ENCODE results near the gene IGSF9.
A peak's percentile ranks its signal among the peaks of the same experiment; 100 is the strongest.

The IGSF9 gene

GRCh38 chr1:159977364-159978106 lies 32.1 kb upstream of the IGSF9 start:
- H3K27ac ChIP-seq = no peak overlapping the region
- DNase-seq (ENCODE audit: low read depth, low spot score) = no peak

- no peak overlapping the region for H3K27ac ChIP-seq
- no peak for DNase-seq (ENCODE audit: low read depth, low spot score)
These were observed 29.0 kb upstream of the IGSF9 start for GRCh38 chr1:159974350-159974965.

GRCh38 chr1:159973350-159973940 lies 28.0 kb upstream of the IGSF9 start:
- no peak for DNase-seq (ENCODE audit: low read depth, low spot score)
- H3K27ac ChIP-seq = no peak overlapping the region

GRCh38 chr1:159972443-159973205 lies 27.2 kb upstream of the IGSF9 start:
- no peak for DNase-seq (ENCODE audit: low read depth, low spot score)
- no peak overlapping the region for H3K27ac ChIP-seq

GRCh38 chr1:159970932-159971342 lies 25.5 kb upstream of the IGSF9 start:
- DNase-seq (ENCODE audit: low read depth, low spot score) = no peak
- H3K27ac ChIP-seq = no peak overlapping the region

GRCh38 chr1:159968901-159969300 lies 23.5 kb upstream of the IGSF9 start:
- no peak overlapping the region for H3K27ac ChIP-seq
- DNase-seq (ENCODE audit: low read depth, low spot score) = no peak

GRCh38 chr1:159965263-159965662 lies 19.9 kb upstream of the IGSF9 start:
- no peak overlapping the region for H3K27ac ChIP-seq
- no peak for DNase-seq (ENCODE audit: low read depth, low spot score)

GRCh38 chr1:159964144-159964543 lies 18.7 kb upstream of the IGSF9 start:
- no peak for DNase-seq (ENCODE audit: low read depth, low spot score)
- no peak overlapping the region for H3K27ac ChIP-seq

- peak overlapping the region; percentile 98 for H3K27ac ChIP-seq
- no peak for DNase-seq (ENCODE audit: low read depth, low spot score)
These were observed 16.8 kb upstream of the IGSF9 start for GRCh38 chr1:159962176-159962575.

- no peak for DNase-seq (ENCODE audit: low read depth, low spot score)
- peak overlapping the region; percentile 98 for H3K27ac ChIP-seq
These were observed 16.2 kb upstream of the IGSF9 start for GRCh38 chr1:159961636-159962035.

- DNase-seq (ENCODE audit: low read depth, low spot score) = peak; percentile 86
- H3K27ac ChIP-seq = peak overlapping the region; percentile 98
These were observed 15.4 kb upstream of the IGSF9 start for GRCh38 chr1:159960721-159961381.

GRCh38 chr1:159959451-159959850 lies 14.0 kb upstream of the IGSF9 start:
- peak; percentile 70 for DNase-seq (ENCODE audit: low read depth, low spot score)

GRCh38 chr1:159958719-159959380 lies 13.4 kb upstream of the IGSF9 start:
- DNase-seq (ENCODE audit: low read depth, low spot score) = no peak
- peak overlapping the region; percentile 98 for H3K27ac ChIP-seq

More at GRCh38 chr1:159959451-159959850, 14.0 kb upstream of the IGSF9 start:
- peak overlapping the region; percentile 98 for H3K27ac ChIP-seq

GRCh38 chr1:159957824-159958268 lies 12.4 kb upstream of the IGSF9 start:
- H3K27ac ChIP-seq = peak overlapping the region; percentile 98

GRCh38 chr1:159955456-159955855 lies 10.0 kb upstream of the IGSF9 start:
- H3K27ac ChIP-seq = peak overlapping the region; percentile 81

More at GRCh38 chr1:159957824-159958268, 12.4 kb upstream of the IGSF9 start:
- no peak for DNase-seq (ENCODE audit: low read depth, low spot score)

GRCh38 chr1:159953536-159954515 lies 8.4 kb upstream of the IGSF9 start, which contains the start of gene SLAMF9:
Gene SLAMF9, minus strand, starts transcription at chr1:159954237. Its CDS starts 100 bp downstream, at chr1:159954137.
- H3K27ac ChIP-seq = peak within 1 kb of the TSS; percentile 81
- peak; percentile 48 for DNase-seq (ENCODE audit: low read depth, low spot score)

More at GRCh38 chr1:159955456-159955855, 10.0 kb upstream of the IGSF9 start:
- no peak for DNase-seq (ENCODE audit: low read depth, low spot score)

- DNase-seq (ENCODE audit: low read depth, low spot score) = no peak
- H3K27ac ChIP-seq = peak overlapping the region; percentile 81
These were observed 7.5 kb upstream of the IGSF9 start for GRCh38 chr1:159952932-159953331.

GRCh38 chr1:159951551-159951950 lies 6.1 kb upstream of the IGSF9 start:
- DNase-seq (ENCODE audit: low read depth, low spot score) = no peak
- no peak overlapping the region for H3K27ac ChIP-seq
